HL-60 (cell line): ENCODE results near the gene CNGB1.

Experiments
- CTCF ChIP-seq: IDR thresholded peaks from one replicate; pipeline ENCODE4 v1.5.1; 2011; ENCODE audit warnings: low read length, control low read depth, inconsistent platforms; ENCODE audit not compliant: insufficient read depth
- GABPA ChIP-seq: IDR thresholded peaks from 2 replicates; pipeline ENCODE4 v1.6.1; 2012; ENCODE audit warnings: low read depth
- POLR2AphosphoS5 ChIP-seq: IDR thresholded peaks from 2 replicates; pipeline ENCODE4 v1.6.1; 2012; ENCODE audit warnings: low read depth
- REST ChIP-seq: IDR thresholded peaks from 2 replicates; pipeline ENCODE4 v1.6.1; 2012; ENCODE audit warnings: low read depth; ENCODE audit not compliant: insufficient replicate concordance
- SPI1 ChIP-seq: IDR thresholded peaks from 2 replicates; pipeline ENCODE4 v1.6.1; 2012; ENCODE audit warnings: low read depth, mild to moderate bottlenecking, borderline replicate concordance

GRCh38 chr16:57998992-57999365, 28.1 kb upstream of the CNGB1 start:
- no peak for TF ChIP-seq CTCF
- no peak for TF ChIP-seq REST
- no peak for TF ChIP-seq POLR2AphosphoS5
- no peak for TF ChIP-seq SPI1
- TF ChIP-seq GABPA = no peak
